Measurements from ENCODE around the gene ROBO3. TPM values are rescaled to one million over a fixed set of nuclear protein-coding genes. Genes with fewer than 3 reads are reported as not detected.

Gene ROBO3
- total and polyA plus RNA-seq, 4 donors, result 2.1 to 63.0 (median 17.7) TPM

DNA sequence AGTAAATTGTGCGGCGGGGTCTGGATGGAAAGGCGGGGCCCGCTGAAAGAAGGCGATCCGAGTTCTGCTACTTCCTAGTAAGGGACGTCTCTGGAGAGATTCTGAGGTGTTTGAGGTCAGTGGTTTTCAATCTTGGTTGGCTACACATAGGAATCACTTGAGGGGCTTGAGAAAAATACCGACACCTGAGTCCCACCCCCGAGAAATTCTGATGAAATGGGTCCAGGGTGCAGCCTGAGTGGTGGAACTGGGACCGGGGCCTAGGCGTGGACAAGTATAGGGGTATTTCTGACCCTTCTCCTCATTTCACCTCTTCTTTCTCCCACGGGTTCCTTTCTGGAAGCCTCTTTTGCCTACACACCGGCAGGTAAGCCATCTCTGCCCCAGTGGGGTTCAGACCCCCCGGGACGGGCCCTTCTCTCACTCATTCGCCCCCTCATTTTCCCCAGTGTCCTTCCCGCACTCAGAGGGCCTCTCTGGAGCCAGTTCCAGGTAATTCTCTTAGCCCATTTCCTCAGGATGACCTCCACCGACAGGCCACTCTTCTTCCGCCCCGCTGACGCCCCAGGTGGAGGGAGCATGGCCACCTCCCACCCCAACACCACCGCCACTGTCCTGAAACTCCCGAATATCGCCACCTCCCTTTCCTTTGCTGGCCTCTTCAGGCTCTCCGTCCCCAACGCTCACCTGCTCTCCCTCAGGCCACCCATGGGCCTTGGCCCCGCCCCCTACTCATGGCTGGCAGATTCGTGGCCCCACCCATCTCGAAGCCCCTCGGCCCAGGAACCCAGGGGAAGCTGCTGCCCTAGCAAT, 11.8 kb downstream of the ROBO3 start:
- H3K4me3 ChIP-seq (ENCODE audit: low read length in 2 of 2), result peak overlapping the region; percentile 15 to 49
- 27 to 28% methylated on average over 30 of the region's 30 CpGs for WGBS, 2 donors
- no peaks in the 10 kb centered on the region for H3K36me3 ChIP-seq (ENCODE audit: control insufficient read depth in 1 of 2, insufficient read depth in 2 of 2, low read length in 1 of 2)
- DNase-seq, result no peak
- H3K4me1 ChIP-seq (ENCODE audit: control insufficient read depth in 1 of 2, insufficient read depth in 2 of 2, low read length in 2 of 2), result no peaks in the 10 kb centered on the region
- no peak overlapping the region for H3K27ac ChIP-seq (ENCODE audit: low read depth in 1 of 2, low read length in 2 of 2)
- H3K9me3 ChIP-seq (ENCODE audit: control insufficient read depth, low read length), result no peaks in the 10 kb centered on the region
- no peak for ATAC-seq (ENCODE audit: low FRiP score)
- intact Hi-C loops (cut with DNase I), result loop anchor here in 1 of 2 donors (10.0 kb wide), 1 partner anchor 462 kb away; no protein-coding TSS in a partner anchor
- no peaks in the 10 kb centered on the region for H3K27me3 ChIP-seq (ENCODE audit: control insufficient read depth in 1 of 2, insufficient read depth in 2 of 2, low read length in 1 of 2)

DNA sequence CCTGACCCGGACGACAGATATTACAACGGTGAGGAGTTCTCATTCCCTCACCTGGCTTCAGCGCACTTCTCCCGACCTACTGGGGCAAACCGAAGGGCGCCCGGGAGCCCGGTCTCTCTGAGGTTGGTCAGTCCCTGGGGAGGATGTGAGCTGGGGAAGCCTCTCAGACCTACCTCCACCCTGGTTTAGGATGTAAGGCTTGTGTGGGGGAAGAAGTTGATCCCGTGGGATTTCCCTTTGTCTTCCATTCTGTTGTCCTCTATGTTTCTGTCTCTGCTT, 12.3 kb downstream of the ROBO3 start:
- Histone ChIP-seq H3K4me3 (ENCODE audit: low read length in 2 of 2) (no peak overlapping the region), H3K9me3 (ENCODE audit: control insufficient read depth, low read length) (no peaks in the 10 kb centered on the region), H3K36me3 (ENCODE audit: control insufficient read depth in 1 of 2, insufficient read depth in 2 of 2, low read length in 1 of 2) (no peaks in the 10 kb centered on the region), H3K4me1 (ENCODE audit: control insufficient read depth in 1 of 2, insufficient read depth in 2 of 2, low read length in 2 of 2) (no peaks in the 10 kb centered on the region), H3K27ac (ENCODE audit: low read depth in 1 of 2, low read length in 2 of 2) (no peak overlapping the region), H3K27me3 (ENCODE audit: control insufficient read depth in 1 of 2, insufficient read depth in 2 of 2, low read length in 1 of 2) (no peaks in the 10 kb centered on the region)
- DNase-seq (no peak), ATAC-seq (ENCODE audit: low FRiP score) (no peak)
- intact Hi-C loops (cut with DNase I), result loop anchor here in 1 of 2 donors (10.0 kb wide), 1 partner anchor 463 kb away; no protein-coding TSS in a partner anchor
- WGBS, 2 donors, result 51 to 57% methylated on average over 10 of the region's 10 CpGs

GRCh38 chr11:124877910-124878758, 12.9 kb downstream of the ROBO3 start:
- DNase-seq, result peak in 1 of 2 donors; percentile 68
- H3K36me3 ChIP-seq (ENCODE audit: control insufficient read depth in 1 of 2, insufficient read depth in 2 of 2, low read length in 1 of 2), result no peaks in the 10 kb centered on the region
- no peaks in the 10 kb centered on the region for H3K4me1 ChIP-seq (ENCODE audit: control insufficient read depth in 1 of 2, insufficient read depth in 2 of 2, low read length in 2 of 2)
- H3K9me3 ChIP-seq (ENCODE audit: control insufficient read depth, low read length), result no peaks in the 10 kb centered on the region
- H3K27me3 ChIP-seq (ENCODE audit: control insufficient read depth in 1 of 2, insufficient read depth in 2 of 2, low read length in 1 of 2), result no peaks in the 10 kb centered on the region
- intact Hi-C loops (cut with DNase I), result loop anchor here in 1 of 2 donors (10.0 kb wide), 1 partner anchor 463 kb away; no protein-coding TSS in a partner anchor
- no peak overlapping the region for H3K27ac ChIP-seq (ENCODE audit: low read depth in 1 of 2, low read length in 2 of 2)
- WGBS, 2 donors, result 75 to 80% methylated on average over 13 to 17 of the region's 17 CpGs
- ATAC-seq (ENCODE audit: low FRiP score), result no peak
- H3K4me3 ChIP-seq (ENCODE audit: low read length in 2 of 2), result no peak overlapping the region

GRCh38 chr11:124878759-124879492, 13.7 kb downstream of the ROBO3 start:
- DNase-seq, result peak in 1 of 2 donors; percentile 57
- 94 to 95% methylated on average over 11 of the region's 11 CpGs for WGBS, 2 donors

DNA sequence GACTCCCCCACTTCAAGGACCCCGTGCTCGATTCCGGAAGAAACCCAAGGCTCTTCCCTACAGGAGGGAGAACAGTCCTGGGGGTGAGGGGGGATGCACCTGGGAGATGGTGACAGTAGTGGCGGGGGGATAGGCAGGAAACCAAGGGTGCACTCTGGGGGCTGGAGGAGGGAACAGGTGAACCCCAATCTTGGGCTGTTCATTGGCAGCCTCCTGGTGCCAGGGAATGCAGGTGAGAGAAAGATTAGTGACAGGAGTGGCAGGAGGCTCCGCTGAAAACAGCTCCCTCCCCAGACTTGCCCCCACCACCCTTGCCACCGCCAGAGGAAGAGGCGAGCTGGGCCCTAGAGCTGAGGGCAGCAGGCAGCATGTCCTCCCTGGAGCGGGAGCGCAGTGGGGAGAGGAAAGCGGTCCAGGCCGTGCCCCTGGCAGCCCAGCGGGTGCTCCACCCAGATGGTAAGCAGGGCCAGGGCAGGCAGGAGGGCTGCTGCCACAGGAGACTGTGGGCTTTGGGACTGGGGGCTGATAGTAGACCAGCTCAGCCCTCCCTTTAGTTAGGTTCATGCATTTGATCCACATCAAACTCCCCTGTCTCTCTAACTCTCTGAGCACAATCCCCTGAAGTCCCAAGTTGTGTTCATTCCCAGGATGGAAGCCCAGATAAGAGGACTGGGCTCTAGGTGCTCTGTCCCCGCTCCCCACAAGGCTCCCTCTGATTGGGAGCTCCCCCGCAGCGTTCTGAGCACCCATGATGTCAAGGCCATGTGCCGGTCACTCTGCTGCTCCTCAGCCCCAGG, 14.5 kb downstream of the ROBO3 start:
- Histone ChIP-seq H3K4me3 (ENCODE audit: low read length in 2 of 2) (no peak overlapping the region), H3K27me3 (ENCODE audit: control insufficient read depth in 1 of 2, insufficient read depth in 2 of 2, low read length in 1 of 2) (no peaks in the 10 kb centered on the region), H3K9me3 (ENCODE audit: control insufficient read depth, low read length) (no peaks in the 10 kb centered on the region), H3K4me1 (ENCODE audit: control insufficient read depth in 1 of 2, insufficient read depth in 2 of 2, low read length in 2 of 2) (no peaks in the 10 kb centered on the region), H3K36me3 (ENCODE audit: control insufficient read depth in 1 of 2, insufficient read depth in 2 of 2, low read length in 1 of 2) (no peaks in the 10 kb centered on the region), H3K27ac (ENCODE audit: low read depth in 1 of 2, low read length in 2 of 2) (no peak overlapping the region)
- DNase-seq (peak in 1 of 2 donors; percentile 72), ATAC-seq (ENCODE audit: low FRiP score) (no peak)
- intact Hi-C loops (cut with DNase I), result loop anchor here in 1 of 2 donors (10.0 kb wide), 1 partner anchor 465 kb away; no protein-coding TSS in a partner anchor
- 94 to 98% methylated on average over 16 of the region's 16 CpGs for WGBS, 2 donors

More at GRCh38 chr11:124878759-124879492, 13.7 kb downstream of the ROBO3 start:
- no peaks in the 10 kb centered on the region for H3K36me3 ChIP-seq (ENCODE audit: control insufficient read depth in 1 of 2, insufficient read depth in 2 of 2, low read length in 1 of 2)
- no peak overlapping the region for H3K4me3 ChIP-seq (ENCODE audit: low read length in 2 of 2)
- intact Hi-C loops (cut with DNase I), result loop anchor here in 1 of 2 donors (10.0 kb wide), 1 partner anchor 464 kb away; no protein-coding TSS in a partner anchor
- ATAC-seq (ENCODE audit: low FRiP score), result no peak
- H3K27ac ChIP-seq (ENCODE audit: low read depth in 1 of 2, low read length in 2 of 2), result no peak overlapping the region
- no peaks in the 10 kb centered on the region for H3K9me3 ChIP-seq (ENCODE audit: control insufficient read depth, low read length)
- H3K4me1 ChIP-seq (ENCODE audit: control insufficient read depth in 1 of 2, insufficient read depth in 2 of 2, low read length in 2 of 2), result no peaks in the 10 kb centered on the region
- H3K27me3 ChIP-seq (ENCODE audit: control insufficient read depth in 1 of 2, insufficient read depth in 2 of 2, low read length in 1 of 2), result no peaks in the 10 kb centered on the region

DNA sequence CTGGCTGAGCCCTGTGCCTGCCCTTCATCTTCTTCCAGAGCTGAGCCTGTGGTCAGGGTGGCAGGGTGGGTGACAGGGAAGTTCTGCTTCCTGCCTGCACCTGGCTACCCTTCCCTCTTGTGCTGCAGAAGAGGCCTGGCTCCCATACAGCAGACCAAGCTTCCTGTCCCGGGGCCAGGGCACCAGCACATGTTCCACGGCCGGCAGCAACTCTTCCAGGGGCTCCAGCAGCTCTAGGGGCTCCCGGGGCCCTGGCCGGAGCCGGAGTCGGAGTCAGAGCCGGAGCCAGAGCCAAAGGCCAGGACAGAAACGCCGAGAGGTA, 15.0 kb downstream of the ROBO3 start:
- intact Hi-C loops (cut with DNase I), result no loop called here
- H3K27ac ChIP-seq (ENCODE audit: low read depth in 1 of 2, low read length in 2 of 2), result no peak overlapping the region
- DNase-seq (no peak), ATAC-seq (ENCODE audit: low FRiP score) (no peak)
- 84 to 86% methylated on average over 10 of the region's 10 CpGs for WGBS, 2 donors
- H3K36me3 ChIP-seq (ENCODE audit: control insufficient read depth in 1 of 2, insufficient read depth in 2 of 2, low read length in 1 of 2), result no peaks in the 10 kb centered on the region
- H3K27me3 ChIP-seq (ENCODE audit: control insufficient read depth in 1 of 2, insufficient read depth in 2 of 2, low read length in 1 of 2), result no peaks in the 10 kb centered on the region
- no peak overlapping the region for H3K4me3 ChIP-seq (ENCODE audit: low read length in 2 of 2)
- H3K9me3 ChIP-seq (ENCODE audit: control insufficient read depth, low read length), result no peaks in the 10 kb centered on the region
- H3K4me1 ChIP-seq (ENCODE audit: control insufficient read depth in 1 of 2, insufficient read depth in 2 of 2, low read length in 2 of 2), result no peaks in the 10 kb centered on the region

DNA sequence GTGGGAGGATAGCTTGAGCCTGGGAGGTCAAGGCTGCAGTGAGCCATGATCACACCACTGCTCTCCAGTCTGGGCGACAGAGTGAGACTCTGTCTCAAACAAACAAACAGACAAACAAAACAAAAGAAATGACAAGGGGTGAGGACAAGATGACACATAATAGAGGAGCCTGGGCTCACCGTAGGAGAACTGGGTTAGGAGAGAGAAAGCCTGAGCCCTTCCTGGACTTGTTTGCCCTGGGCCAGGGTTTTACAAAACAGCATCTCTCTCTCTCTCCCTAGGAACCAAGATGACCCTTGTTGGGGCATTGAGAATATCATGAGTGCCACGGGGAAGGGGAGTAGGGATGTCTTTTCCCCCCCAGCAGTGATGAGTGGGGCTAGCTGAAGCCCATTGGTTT, 15.7 kb downstream of the ROBO3 start:
- Histone ChIP-seq H3K4me3 (ENCODE audit: low read length in 2 of 2) (no peak overlapping the region), H3K27me3 (ENCODE audit: control insufficient read depth in 1 of 2, insufficient read depth in 2 of 2, low read length in 1 of 2) (no peaks in the 10 kb centered on the region), H3K9me3 (ENCODE audit: control insufficient read depth, low read length) (no peaks in the 10 kb centered on the region), H3K36me3 (ENCODE audit: control insufficient read depth in 1 of 2, insufficient read depth in 2 of 2, low read length in 1 of 2) (no peaks in the 10 kb centered on the region), H3K4me1 (ENCODE audit: control insufficient read depth in 1 of 2, insufficient read depth in 2 of 2, low read length in 2 of 2) (no peaks in the 10 kb centered on the region), H3K27ac (ENCODE audit: low read depth in 1 of 2, low read length in 2 of 2) (no peak overlapping the region)
- no peak for DNase-seq
- intact Hi-C loops (cut with DNase I), result no loop called here
- no peak for ATAC-seq (ENCODE audit: low FRiP score)
- 78% methylated on average over 3 of the region's 3 CpGs for WGBS, 2 donors
